A549 (cell line): ENCODE results near the gene RPL19. TPM values are rescaled to one million over a fixed set of nuclear protein-coding genes. Genes with fewer than 3 reads are reported as not detected.

Experiments used
- ATAC-seq, 2 experiments: fragments of 200-7000 bp in 1 of 2; fragments of >200 bp in 1 of 2; cut with Nextera tagmentation in 1 of 2; cut with Tn5 transposase in 1 of 2; 3 replicates each; pipeline versions ENCODE4 v1.8.0 to v1.9.1; 2018 to 2020; ENCODE audit warnings: mild to moderate bottlenecking in 1 of 2, moderate library complexity in 1 of 2
- CTCF ChIA-PET: fragments of 300-600 bp; sonication (Branson Sonifier 250); formaldehyde crosslinking; extraction: SDS; loops from one replicate; lab custom pipeline; 2021; ENCODE audit warnings: antibody characterized with exemption, inconsistent platforms; lab: Yijun Ruan, JAX
- POLR2A ChIA-PET: fragments of 350-600 bp; formaldehyde crosslinking; extraction: SDS; loops from one replicate; lab custom pipeline; 2021; ENCODE audit warnings: antibody characterized with exemption, inconsistent platforms; lab: Yijun Ruan, JAX
- DNase-seq, 2 experiments: peaks; one replicate each; pipeline versions ENCODE4 v3.0.0 to v3.0.0-alpha.2; 2011 to 2016; ENCODE audit warnings: low read depth in 1 of 2, low spot score in 1 of 2
- FAIRE-seq: peaks from 2 replicates; lab custom pipeline; 2011; peaks lifted over from hg19 to GRCh38; lab: Jason Lieb, UNC
- H3K27ac ChIP-seq, 2 experiments: fragments of >200 bp; sonication (Bioruptor Twin); formaldehyde crosslinking; 3 replicates each; pipeline ENCODE4 v1.5.1; 2016 to 2017
- H3K4me1 ChIP-seq: fragments of >200 bp; sonication (Bioruptor Twin); formaldehyde crosslinking; 3 replicates; pipeline ENCODE4 v1.6.1; 2016
- H3K4me2 ChIP-seq: fragments of >200 bp; sonication (Bioruptor Twin); formaldehyde crosslinking; 3 replicates; pipeline ENCODE4 v1.6.1; 2016
- H3K4me3 ChIP-seq: fragments of >200 bp; sonication (Bioruptor Twin); formaldehyde crosslinking; 3 replicates; pipeline ENCODE4 v1.5.1; 2016
- H3K9me3 ChIP-seq: fragments of >200 bp; sonication (Bioruptor Twin); formaldehyde crosslinking; 3 replicates; pipeline ENCODE4 v1.6.1; 2016
- BHLHE40 ChIP-seq: IDR thresholded peaks from 2 replicates; pipeline ENCODE4 v1.6.1; 2012; ENCODE audit warnings: low read depth, low read length, inconsistent platforms
- CBX2 ChIP-seq: fragments of 200-600 bp; sonication (generic); IDR thresholded peaks from 2 replicates; pipeline ENCODE4 v1.6.1; 2016; ENCODE audit warnings: low read depth, mild to moderate bottlenecking, borderline replicate concordance
- CBX8 ChIP-seq: fragments of 200-600 bp; sonication (generic); IDR thresholded peaks from 2 replicates; pipeline ENCODE4 v1.6.1; 2016
- CEBPB ChIP-seq, 2 experiments: fragments of >200 bp in 1 of 2; sonication (Bioruptor Twin) in 1 of 2; formaldehyde crosslinking in 1 of 2; IDR thresholded peaks; 2 replicates each; pipeline ENCODE4 v1.6.1; 2012 to 2016
- E2F6 ChIP-seq: IDR thresholded peaks from 2 replicates; pipeline ENCODE4 v1.6.1; 2012; ENCODE audit warnings: low read depth, borderline replicate concordance
- EHF ChIP-seq: fragments of 250-450 bp; sonication (Bioruptor Pico); IDR thresholded peaks from 2 replicates; pipeline ENCODE4 v1.5.0; 2020; ENCODE audit warnings: mild to moderate bottlenecking
- EHMT2 ChIP-seq: fragments of 200-600 bp; sonication (generic); IDR thresholded peaks from 2 replicates; pipeline ENCODE4 v1.6.1; 2016; ENCODE audit warnings: antibody characterized with exemption, low read depth, mild to moderate bottlenecking, moderate library complexity
- EP300 ChIP-seq, 2 experiments: fragments of >200 bp; sonication (Bioruptor Twin); formaldehyde crosslinking; IDR thresholded peaks; 2 replicates in 1 of 2; 3 replicates in 1 of 2; pipeline ENCODE4 v1.6.1; 2016 to 2017
- FOSL2 ChIP-seq, 2 experiments: fragments of 450-650 bp in 1 of 2; fragments of >200 bp in 1 of 2; sonication (Bioruptor Twin) in 1 of 2; formaldehyde crosslinking; IDR thresholded peaks; 2 replicates each; pipeline versions ENCODE4 v1.5.0 to v1.6.1; 2016 to 2020; ENCODE audit warnings: mild to moderate bottlenecking in 1 of 2, moderate library complexity in 1 of 2
- FOXS1 ChIP-seq: fragments of 250-450 bp; sonication (Bioruptor Pico); IDR thresholded peaks from 2 replicates; pipeline ENCODE4 v1.5.0; 2020; ENCODE audit warnings: mild to moderate bottlenecking, moderate library complexity
- HMGXB4 ChIP-seq: fragments of 250-450 bp; sonication (Bioruptor Pico); IDR thresholded peaks from 2 replicates; pipeline ENCODE4 v1.5.0; 2021; ENCODE audit warnings: mild to moderate bottlenecking, moderate library complexity, borderline replicate concordance
- HOXA7 ChIP-seq: fragments of 250-450 bp; sonication (Bioruptor Pico); IDR thresholded peaks from 2 replicates; pipeline ENCODE4 v1.5.0; 2020; ENCODE audit warnings: mild to moderate bottlenecking, moderate library complexity
- HOXB13 ChIP-seq: fragments of 250-450 bp; sonication (Bioruptor Pico); IDR thresholded peaks from 2 replicates; pipeline ENCODE4 v1.5.0; 2020; ENCODE audit warnings: low read depth, mild to moderate bottlenecking, moderate library complexity
- JUNB ChIP-seq: fragments of >200 bp; sonication (Bioruptor Twin); formaldehyde crosslinking; IDR thresholded peaks from 2 replicates; pipeline ENCODE4 v1.6.1; 2016
- KDM1A ChIP-seq: fragments of 200-600 bp; sonication (generic); IDR thresholded peaks from 2 replicates; pipeline ENCODE4 v1.6.1; 2016; ENCODE audit warnings: low read depth, mild to moderate bottlenecking
- KDM5A ChIP-seq: fragments of 200-600 bp; sonication (generic); IDR thresholded peaks from 2 replicates; pipeline ENCODE4 v1.6.1; 2016; ENCODE audit warnings: antibody characterized with exemption, mild to moderate bottlenecking
- MAFK ChIP-seq: fragments of 450-650 bp; IDR thresholded peaks from 2 replicates; pipeline ENCODE4 v1.6.1; 2014; ENCODE audit not compliant: partially characterized antibody
- MAZ ChIP-seq: fragments of 150-350 bp; IDR thresholded peaks from 2 replicates; pipeline ENCODE4 v1.6.1; 2014; ENCODE audit warnings: antibody characterized with exemption, low read depth, low read length, borderline replicate concordance
- MYC ChIP-seq: IDR thresholded peaks from 2 replicates; pipeline ENCODE4 v1.6.1; 2012; ENCODE audit warnings: mild to moderate bottlenecking, inconsistent platforms, low read length, improper control_type of control experiment, borderline replicate concordance
- PHF8 ChIP-seq: fragments of 200-600 bp; sonication (generic); IDR thresholded peaks from 2 replicates; pipeline ENCODE4 v1.6.1; 2016; ENCODE audit warnings: low read depth, mild to moderate bottlenecking, antibody characterized with exemption, moderate library complexity, borderline replicate concordance
- POLR2AphosphoS2 ChIP-seq: conservative IDR thresholded peaks from 2 replicates; pipeline ENCODE4 v1.6.1; 2012; ENCODE audit warnings: low read length, improper control_type of control experiment, inconsistent platforms
- RAD21 ChIP-seq, 2 experiments: fragments of >200 bp in 1 of 2; sonication (Bioruptor Twin) in 1 of 2; formaldehyde crosslinking in 1 of 2; IDR thresholded peaks in 1 of 2; conservative IDR thresholded peaks in 1 of 2; 2 replicates in 1 of 2; 3 replicates in 1 of 2; pipeline ENCODE4 v1.6.1; 2012 to 2018; ENCODE audit warnings: inconsistent platforms in 1 of 2
- REST ChIP-seq: fragments of 200-600 bp; sonication (generic); IDR thresholded peaks from 2 replicates; pipeline ENCODE4 v1.6.1; 2016; ENCODE audit warnings: antibody characterized with exemption, mild to moderate bottlenecking, moderate library complexity
- SMC3 ChIP-seq: fragments of >200 bp; sonication (Bioruptor Twin); formaldehyde crosslinking; IDR thresholded peaks from 3 replicates; pipeline ENCODE4 v1.6.1; 2018; ENCODE audit warnings: inconsistent platforms
- TFCP2L1 ChIP-seq: fragments of 250-450 bp; sonication (Bioruptor Pico); IDR thresholded peaks from 2 replicates; pipeline ENCODE4 v1.5.0; 2021; ENCODE audit warnings: mild to moderate bottlenecking
- ZNF302 ChIP-seq: fragments of 250-450 bp; sonication (Bioruptor Pico); IDR thresholded peaks from 2 replicates; pipeline ENCODE4 v1.9.0; 2021; ENCODE audit warnings: inconsistent platforms, mild to moderate bottlenecking, moderate library complexity
- WGBS: methylation state at CpG from one replicate; pipeline ENCODE4 v1.1.6; 2017; ENCODE audit errors: missing lambda C conversion rate; 5-methylcytosine and 5-hydroxymethylcytosine counted together
- polyA plus RNA-seq, 4 experiments: library from polyadenylated mRNA; depleted of rRNA in 3 of 4; stranded (reverse); fragments of >200 nt; fragmentation: RNase III in 1 of 4; extraction: RNeasy Plus Mini Kit Qiagen cat#74134 plus additional on column Dnase treatment in 1 of 4; gene quantifications; 2 replicates in 3 of 4; 3 replicates in 1 of 4; pipeline ENCODE4 v1.2.3, GENCODE V29; 2011 to 2017
- TF ChIP-seq, protein P1 (sequence below): fragments of >200 bp; sonication (Bioruptor Twin); formaldehyde crosslinking; IDR thresholded peaks from 2 replicates; pipeline ENCODE4 v1.6.1; 2016

Gene RPL19
- polyA plus RNA-seq, 2 of the 4 experiments (the other 2 are of a cell fraction): 2,211 to 2,862 TPM

DNA sequence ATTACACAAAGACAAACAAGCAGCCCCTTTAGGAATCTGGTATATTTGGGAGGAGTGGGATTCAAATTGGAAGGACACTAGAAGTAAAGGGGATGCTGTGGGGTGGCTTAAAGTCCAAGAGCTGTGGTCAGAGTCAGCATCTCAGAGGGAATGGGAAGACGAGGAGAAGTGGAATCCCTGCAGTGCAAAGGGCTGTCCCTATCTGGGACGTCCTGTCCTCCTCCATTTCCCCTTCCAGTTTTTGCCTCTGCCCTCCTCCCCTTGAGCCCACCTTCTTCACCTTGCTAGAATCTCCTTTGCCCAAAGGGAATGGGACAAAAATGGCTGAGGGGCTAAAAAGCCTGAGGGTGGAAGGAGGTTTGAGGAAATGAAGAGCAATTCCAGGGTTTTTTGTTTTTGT is 44.4 kb upstream of the RPL19 start:
- ChIA-PET CTCF (interaction anchor here (8.2 to 30.5 kb wide), 3 partner anchors 18 to 174 kb away, joined by 319 to 612 read pairs (median 453); partner anchors contain the start of gene ARL5C), POLR2A (no interaction called here)
- H3K9me3 ChIP-seq: no peaks in the 10 kb centered on the region
- peak overlapping the region; percentile 44 for H3K4me2 ChIP-seq
- H3K4me1 ChIP-seq: peaks cover 7% of the 10 kb centered on the region
- H3K4me3 ChIP-seq: peak overlapping the region; percentile 89
- TF ChIP-seq MAZ: no peak
- TF ChIP-seq MAFK: no peak
- no peak for TF ChIP-seq HOXA7 (CRISPR knock-in tag)
- no peak for TF ChIP-seq POLR2AphosphoS2
- TF ChIP-seq ZNF302: no peak
- no peak for TF ChIP-seq KDM1A
- TF ChIP-seq TFCP2L1 (CRISPR knock-in tag): no peak
- no peak for TF ChIP-seq CBX2
- no peak for TF ChIP-seq JUNB
- TF ChIP-seq CBX8: no peak
- TF ChIP-seq E2F6: no peak
- TF ChIP-seq FOXS1 (CRISPR knock-in tag): no peak
- TF ChIP-seq EHMT2: no peak
- no peak for TF ChIP-seq HOXB13 (CRISPR knock-in tag)
- no peak for TF ChIP-seq EHF (CRISPR knock-in tag)
- FAIRE-seq (no peak), DNase-seq (no peak), ATAC-seq (no peak)
- H3K27ac ChIP-seq: peak overlapping the region; percentile 6 to 45; a peak in 3 of 6 replicates
- 49% methylated on average over 2 of the region's 2 CpGs for WGBS

GRCh38 chr17:39156491-39156890 is 43.6 kb upstream of the RPL19 start:
- FAIRE-seq: no peak
- Histone ChIP-seq H3K4me1 (peaks cover 7% of the 10 kb centered on the region), H3K9me3 (no peaks in the 10 kb centered on the region), H3K4me3 (no peak overlapping the region), H3K4me2 (no peak overlapping the region), H3K27ac (no peak overlapping the region)
- CTCF ChIA-PET: interaction anchor here (29.6 to 30.5 kb wide), 2 partner anchors 17 to 83 kb away, joined by 453 to 612 read pairs; partner anchors contain the start of gene ARL5C
- no peak for DNase-seq
- POLR2A ChIA-PET: no interaction called here
- WGBS: 83% methylated on average over 7 of the region's 7 CpGs
- ATAC-seq: no peak
- TF ChIP-seq EP300 (IDR thresholded peaks at IDR 0.05) (no peak), RAD21 (conservative IDR thresholded peaks at IDR 0.05 in 1 of 2, IDR thresholded peaks at IDR 0.05 in 1 of 2) (no peak), MAZ (no peak), POLR2AphosphoS2 (no peak), FOXS1 (CRISPR knock-in tag) (no peak), CBX2 (no peak)

GRCh38 chr17:39158623-39159022 is 41.5 kb upstream of the RPL19 start:
- ChIA-PET CTCF (interaction anchor here (0.8 to 30.5 kb wide), 5 partner anchors 15 to 486 kb away, joined by 4 to 612 read pairs (median 5); partner anchors contain the start of gene ARL5C), POLR2A (interaction anchor here (1.0 kb wide), 1 partner anchor 41 kb away, joined by 3 read pairs; the partner anchor contains the start of gene RPL19)
- WGBS: 91% methylated on average over 2 of the region's 2 CpGs
- Histone ChIP-seq H3K27ac (no peak overlapping the region), H3K4me3 (no peak overlapping the region), H3K4me2 (no peak overlapping the region), H3K9me3 (no peaks in the 10 kb centered on the region), H3K4me1 (no peaks in the 10 kb centered on the region)
- ATAC-seq: no peak
- FAIRE-seq: no peak
- TF ChIP-seq MYC (no peak), SMC3 (no peak), PHF8 (no peak), FOXS1 (CRISPR knock-in tag) (no peak), JUNB (no peak), FOSL2 (IDR thresholded peaks at IDR 0.05) (no peak), FOSL2 (CRISPR knock-in tag; IDR thresholded peaks at IDR 0.05) (no peak), CEBPB (IDR thresholded peaks at IDR 0.05) (no peak), REST (no peak), KDM5A (no peak), HMGXB4 (CRISPR knock-in tag) (no peak), BHLHE40 (no peak)
- TF ChIP-seq, protein P1, sequence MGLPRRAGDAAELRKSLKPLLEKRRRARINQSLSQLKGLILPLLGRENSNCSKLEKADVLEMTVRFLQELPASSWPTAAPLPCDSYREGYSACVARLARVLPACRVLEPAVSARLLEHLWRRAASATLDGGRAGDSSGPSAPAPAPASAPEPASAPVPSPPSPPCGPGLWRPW: no peak
- DNase-seq: no peak
